AG04449 (cell line): Measurements from ENCODE around the gene RBM4.
A peak's percentile ranks its signal among the peaks of the same experiment; 100 is the strongest.
"Not testable (repeated sequence)": the region's sequence is repeated elsewhere in the genome, so short reads cannot be mapped to it uniquely, and the experiment has no call there.

ENCODE experiments used
- CTCF ChIA-PET: fragments of 350-600 bp; formaldehyde crosslinking; extraction: SDS; loops from one replicate; lab custom pipeline; 2021; ENCODE audit warnings: antibody characterized with exemption; lab: Yijun Ruan, JAX
- POLR2A ChIA-PET: fragments of 400-600, 350-600 bp; formaldehyde crosslinking; extraction: SDS; loops from one replicate; lab custom pipeline; 2020; ENCODE audit warnings: antibody characterized with exemption, inconsistent platforms; lab: Yijun Ruan, JAX
- DNase-seq: peaks from one replicate; pipeline ENCODE4 v3.0.0-alpha.2; 2010; ENCODE audit warnings: low read depth, low spot score
- H3K4me3 ChIP-seq: 2 replicates; pipeline ENCODE4 v1.5.1; 2011; ENCODE audit warnings: low read depth, mild to moderate bottlenecking, control low read depth, low read length
- TF ChIP-seq, protein P1 (sequence below): IDR thresholded peaks from one replicate; pipeline ENCODE4 v1.5.1; 2011; ENCODE audit warnings: mild to moderate bottlenecking, moderate library complexity, low read length, control low read depth, inconsistent platforms; ENCODE audit not compliant: insufficient read depth; ENCODE audit errors: missing control alignments

The RBM4 gene, protein sequence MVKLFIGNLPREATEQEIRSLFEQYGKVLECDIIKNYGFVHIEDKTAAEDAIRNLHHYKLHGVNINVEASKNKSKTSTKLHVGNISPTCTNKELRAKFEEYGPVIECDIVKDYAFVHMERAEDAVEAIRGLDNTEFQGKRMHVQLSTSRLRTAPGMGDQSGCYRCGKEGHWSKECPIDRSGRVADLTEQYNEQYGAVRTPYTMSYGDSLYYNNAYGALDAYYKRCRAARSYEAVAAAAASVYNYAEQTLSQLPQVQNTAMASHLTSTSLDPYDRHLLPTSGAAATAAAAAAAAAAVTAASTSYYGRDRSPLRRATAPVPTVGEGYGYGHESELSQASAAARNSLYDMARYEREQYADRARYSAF

DNA sequence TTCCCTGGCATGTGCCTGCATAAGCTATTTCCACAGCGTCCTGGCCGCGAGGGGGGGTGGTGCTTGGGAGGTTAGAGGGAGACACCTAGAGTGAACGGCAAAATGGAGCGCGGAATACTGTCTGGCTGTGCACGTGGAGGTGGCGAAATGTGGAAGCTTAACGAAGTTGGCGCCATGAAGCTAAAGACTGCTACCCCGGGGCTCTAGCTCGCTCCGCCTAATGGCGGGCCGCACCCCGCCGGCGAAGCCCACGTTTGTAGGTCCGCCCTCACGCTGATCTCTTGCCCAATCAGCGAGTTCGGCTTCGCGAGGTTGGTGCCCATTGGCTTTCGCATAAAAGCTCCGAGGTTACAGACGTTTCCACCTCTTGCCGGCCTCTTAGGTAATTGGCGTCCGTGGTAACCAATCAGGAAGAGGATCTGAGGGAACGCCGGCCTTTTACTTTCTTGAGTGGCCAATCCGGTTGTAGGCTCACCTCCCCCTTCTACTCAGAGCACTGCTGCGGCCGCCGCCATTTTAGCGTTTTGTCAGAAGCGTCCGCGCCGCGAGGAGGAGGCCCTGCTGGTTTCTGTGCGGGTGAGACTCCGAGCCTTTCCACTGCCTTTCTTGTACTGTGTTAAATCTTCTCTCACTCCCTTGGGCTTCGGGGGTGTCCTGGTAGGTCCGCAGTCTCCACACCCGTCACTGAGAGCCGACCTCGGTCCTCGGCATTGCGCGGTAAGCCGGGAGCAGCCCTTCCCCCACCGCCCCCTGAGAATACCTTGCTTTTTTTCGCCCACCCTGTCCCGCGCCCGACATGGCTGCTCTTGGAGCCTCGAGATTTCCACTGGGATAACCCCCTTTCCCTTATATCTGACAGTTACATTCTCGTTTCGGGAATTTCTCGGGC is at the start of gene RBM4:
Gene RBM4, plus strand, starts transcription at position 527 of the 889 bp plus-strand sequence. CDS start 1,009 bp downstream, outside the sequence.
- ChIA-PET CTCF (interaction anchor here (0.8 to 1.8 kb wide), 6 partner anchors 10 to 252 kb away, joined by 3 to 6 read pairs (median 4); partner anchors contain the start of genes CCDC87, CCS and RBM4B), POLR2A (interaction anchor here (0.6 to 2.7 kb wide), 13 partner anchors 9 to 326 kb away, joined by 3 to 37 read pairs (median 4); partner anchors contain the start of gene RBM14)

DNA sequence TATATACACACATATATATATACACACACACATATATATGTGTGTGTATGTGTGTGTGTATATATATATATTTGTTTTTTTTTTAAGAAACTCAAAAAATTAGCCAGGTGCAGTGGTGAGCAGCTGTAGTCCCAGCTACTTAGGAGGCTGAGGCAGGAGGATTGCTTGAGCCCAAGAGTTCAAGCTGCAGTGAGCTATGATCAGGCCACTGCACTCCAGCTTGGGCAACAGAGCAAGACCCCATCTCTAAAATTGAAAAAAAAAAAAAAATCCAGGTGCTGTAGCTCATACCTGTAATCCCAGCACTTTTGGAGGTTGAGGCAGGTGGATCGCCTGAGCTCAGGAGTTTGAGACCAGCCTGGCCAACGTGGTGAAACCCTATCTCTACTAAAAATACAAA is 49.2 kb upstream of the RBM4 start:
- DNase-seq, H3K4me3 ChIP-seq, POLR2A ChIA-PET: not testable (repeated sequence)
- CTCF ChIA-PET = interaction anchor here (0.6 to 1.0 kb wide), 2 partner anchors 9 to 1825 kb away, joined by 3 to 4 read pairs; no protein-coding TSS in a partner anchor

More for the DNA sequence above, at the start of gene RBM4:
- peak within 1 kb of the TSS; percentile 86 for H3K4me3 ChIP-seq
- TF ChIP-seq, protein P1, sequence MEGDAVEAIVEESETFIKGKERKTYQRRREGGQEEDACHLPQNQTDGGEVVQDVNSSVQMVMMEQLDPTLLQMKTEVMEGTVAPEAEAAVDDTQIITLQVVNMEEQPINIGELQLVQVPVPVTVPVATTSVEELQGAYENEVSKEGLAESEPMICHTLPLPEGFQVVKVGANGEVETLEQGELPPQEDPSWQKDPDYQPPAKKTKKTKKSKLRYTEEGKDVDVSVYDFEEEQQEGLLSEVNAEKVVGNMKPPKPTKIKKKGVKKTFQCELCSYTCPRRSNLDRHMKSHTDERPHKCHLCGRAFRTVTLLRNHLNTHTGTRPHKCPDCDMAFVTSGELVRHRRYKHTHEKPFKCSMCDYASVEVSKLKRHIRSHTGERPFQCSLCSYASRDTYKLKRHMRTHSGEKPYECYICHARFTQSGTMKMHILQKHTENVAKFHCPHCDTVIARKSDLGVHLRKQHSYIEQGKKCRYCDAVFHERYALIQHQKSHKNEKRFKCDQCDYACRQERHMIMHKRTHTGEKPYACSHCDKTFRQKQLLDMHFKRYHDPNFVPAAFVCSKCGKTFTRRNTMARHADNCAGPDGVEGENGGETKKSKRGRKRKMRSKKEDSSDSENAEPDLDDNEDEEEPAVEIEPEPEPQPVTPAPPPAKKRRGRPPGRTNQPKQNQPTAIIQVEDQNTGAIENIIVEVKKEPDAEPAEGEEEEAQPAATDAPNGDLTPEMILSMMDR = no peak
- peak; percentile 99 for DNase-seq

DNA sequence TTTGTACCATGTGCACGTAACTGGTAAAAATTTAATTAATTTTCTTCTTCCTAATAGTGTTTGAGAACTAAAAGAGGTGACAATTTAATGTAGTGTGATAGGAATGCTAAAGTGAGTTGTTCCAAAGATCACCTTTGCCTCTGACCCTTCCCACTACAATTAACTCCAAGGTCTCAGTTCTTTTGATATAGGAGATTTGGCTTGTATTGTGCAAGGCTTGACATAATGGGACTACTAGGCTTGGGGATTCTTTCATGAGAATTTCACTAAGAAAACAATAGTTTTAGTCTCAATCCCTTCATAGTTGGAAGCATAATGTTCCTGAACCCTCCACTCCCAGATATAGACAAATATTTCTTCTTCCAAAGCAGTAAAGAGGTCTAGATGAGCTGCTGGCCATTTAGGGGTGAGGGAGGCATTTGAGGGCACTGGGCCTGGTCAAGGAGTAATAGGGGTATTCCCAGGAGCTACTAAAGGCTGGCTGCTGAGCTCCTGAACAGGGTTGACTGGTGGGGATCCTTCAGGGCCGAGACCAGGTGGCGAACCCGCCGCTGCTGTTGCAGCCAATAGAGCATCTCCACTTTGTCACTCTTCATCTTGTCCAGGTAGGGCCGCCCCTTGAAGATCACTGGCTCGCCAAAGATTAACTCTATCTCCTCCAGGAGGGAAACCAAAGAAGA is 48.4 kb upstream of the RBM4 start:
- TF ChIP-seq, protein P1 = no peak
- no peak overlapping the region for H3K4me3 ChIP-seq
- ChIA-PET POLR2A (no interaction called here), CTCF (interaction anchor here (0.6 to 3.4 kb wide), 3 partner anchors 10 to 1826 kb away, joined by 4 to 36 read pairs (median 4); no protein-coding TSS in a partner anchor)
- DNase-seq = no peak

DNA sequence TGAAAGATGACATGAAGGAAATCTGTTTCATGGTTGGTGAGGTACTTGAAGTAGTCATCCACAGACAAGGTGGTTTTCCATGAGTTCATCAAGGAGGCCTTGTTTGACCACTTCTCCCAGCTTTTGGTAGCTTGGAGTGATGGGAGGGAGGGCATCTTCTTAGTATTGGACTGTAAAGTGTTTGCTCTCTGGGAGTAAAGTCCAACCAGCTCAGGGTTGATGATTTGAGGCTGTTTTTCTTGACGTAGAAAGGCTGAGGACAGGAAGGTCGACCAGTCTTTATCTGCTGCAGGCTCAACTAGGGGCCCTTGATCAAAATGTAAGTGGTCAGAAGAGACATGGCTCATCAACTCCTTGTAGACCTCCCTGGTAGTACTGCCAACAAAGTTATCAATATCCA is 47.3 kb upstream of the RBM4 start:
- TF ChIP-seq, protein P1 = no peak
- CTCF ChIA-PET = interaction anchor here (1.0 to 3.4 kb wide), 6 partner anchors 11 to 88 kb away, joined by 4 to 36 read pairs (median 10); partner anchors contain the start of gene CTSF
- no peak overlapping the region for H3K4me3 ChIP-seq
- DNase-seq = no peak
- POLR2A ChIA-PET = no interaction called here

DNA sequence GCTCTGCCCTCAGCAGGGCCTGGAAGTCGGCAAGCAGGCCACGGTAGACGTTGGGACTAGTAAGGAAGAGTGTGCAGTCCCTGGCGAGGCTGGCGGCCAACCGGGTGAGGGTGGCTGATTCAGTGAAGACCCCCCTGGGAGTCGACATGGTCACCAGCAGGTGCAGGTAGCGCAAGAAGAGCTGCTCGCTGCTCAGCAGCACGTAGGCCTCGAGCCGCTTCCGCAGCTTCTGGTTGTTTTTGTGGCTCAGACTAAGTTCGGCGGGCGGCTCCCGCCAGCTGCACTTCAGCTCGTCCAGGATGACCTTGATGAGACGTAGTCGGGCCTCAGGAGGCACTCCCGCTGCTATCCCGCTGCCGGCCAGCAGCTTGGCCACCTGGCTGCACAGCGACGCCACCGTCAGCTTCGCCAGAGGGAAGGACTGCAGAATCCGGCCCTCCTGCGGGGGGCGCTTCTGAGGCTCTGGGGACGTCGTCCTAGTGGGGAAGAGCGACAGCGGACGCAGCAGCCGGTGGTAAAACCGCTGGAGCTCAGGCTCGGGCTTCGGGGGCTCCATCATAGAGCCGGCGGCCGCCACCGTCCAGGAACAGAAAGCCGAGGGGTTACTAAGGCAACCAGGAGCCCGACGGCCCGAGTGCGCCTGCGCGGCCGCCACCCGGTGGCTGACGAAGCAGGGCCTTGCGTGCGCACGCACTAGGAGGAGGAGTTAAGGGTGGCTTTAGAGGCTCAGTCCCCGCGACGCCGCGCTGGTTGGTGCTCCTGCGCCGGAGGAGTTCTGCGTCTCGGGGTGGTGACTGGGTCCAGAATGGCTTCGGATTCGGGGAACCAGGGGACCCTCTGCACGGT is 45.8 kb upstream of the RBM4 start, which contains the start of the genes CCDC87 and CCS:
Gene CCDC87, minus strand, starts transcription at position 607 of the 846 bp plus-strand sequence. Its CDS starts 48 bp downstream, at position 559.
Gene CCS, plus strand, starts transcription at position 729 of the 846 bp plus-strand sequence. Its CDS starts 77 bp downstream, at position 806.
- DNase-seq = no peak
- H3K4me3 ChIP-seq = peak within 1 kb of the TSS; percentile 76
- ChIA-PET CTCF (interaction anchor here (0.8 to 3.4 kb wide), 17 partner anchors 9 to 185 kb away, joined by 3 to 36 read pairs (median 6); partner anchors contain the start of genes CTSF, RBM4 and ZDHHC24), POLR2A (interaction anchor here (0.7 to 2.0 kb wide), 5 partner anchors 13 to 86 kb away, joined by 3 to 7 read pairs (median 4); partner anchors contain the start of genes RBM14 and RBM4B)
- TF ChIP-seq, protein P1 = peak; percentile 87
